GM21717 (cell line): ENCODE results near the gene ARL8B.
"Not testable (repeated sequence)": the region's sequence is repeated elsewhere in the genome, so short reads cannot be mapped to it uniquely, and the experiment has no call there.

Source experiments
- ATAC-seq: cut with Tn5 transposase; IDR thresholded peaks from one replicate; pipeline ENCODE4 v1.9.1; 2021; ENCODE audit warnings: mild to moderate bottlenecking, moderate library complexity; ENCODE audit not compliant: unreplicated experiment

Gene ARL8B

DNA sequence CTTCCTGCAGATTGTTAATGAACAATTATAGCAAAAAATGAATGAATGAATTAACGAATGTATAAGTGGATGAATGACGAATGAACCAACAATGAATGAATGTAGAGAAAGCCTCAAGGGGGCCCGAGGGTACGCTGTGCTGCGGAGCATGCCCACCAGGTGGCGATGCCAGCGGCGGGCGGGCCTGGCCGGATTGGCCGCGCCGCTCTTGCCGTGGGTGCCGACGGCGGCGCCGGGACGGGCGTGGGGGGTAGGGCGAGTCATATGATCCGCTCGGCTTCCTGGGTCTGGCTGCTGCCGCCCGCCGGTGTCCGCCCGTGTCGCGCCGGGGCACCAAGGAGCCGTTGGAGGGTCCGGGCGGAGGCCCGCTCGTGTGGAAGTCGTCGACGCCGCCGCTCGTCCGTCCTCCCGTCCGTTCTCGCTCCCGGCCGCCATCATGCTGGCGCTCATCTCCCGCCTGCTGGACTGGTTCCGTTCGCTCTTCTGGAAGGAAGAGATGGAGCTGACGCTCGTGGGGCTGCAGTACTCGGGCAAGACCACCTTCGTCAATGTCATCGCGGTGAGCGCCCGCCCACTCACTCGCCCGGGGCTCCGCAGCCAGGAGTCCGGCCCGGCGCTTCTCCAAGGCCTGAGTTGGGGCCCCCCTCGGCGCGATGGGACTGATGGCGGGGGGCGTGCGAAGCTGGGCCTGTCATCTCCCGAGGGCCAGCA lies at the start of gene ARL8B:
Gene ARL8B, plus strand, starts transcription at position 263 of the 711 bp plus-strand sequence. Its CDS starts 174 bp downstream, at position 437.
- peak; percentile 97 for ATAC-seq

DNA sequence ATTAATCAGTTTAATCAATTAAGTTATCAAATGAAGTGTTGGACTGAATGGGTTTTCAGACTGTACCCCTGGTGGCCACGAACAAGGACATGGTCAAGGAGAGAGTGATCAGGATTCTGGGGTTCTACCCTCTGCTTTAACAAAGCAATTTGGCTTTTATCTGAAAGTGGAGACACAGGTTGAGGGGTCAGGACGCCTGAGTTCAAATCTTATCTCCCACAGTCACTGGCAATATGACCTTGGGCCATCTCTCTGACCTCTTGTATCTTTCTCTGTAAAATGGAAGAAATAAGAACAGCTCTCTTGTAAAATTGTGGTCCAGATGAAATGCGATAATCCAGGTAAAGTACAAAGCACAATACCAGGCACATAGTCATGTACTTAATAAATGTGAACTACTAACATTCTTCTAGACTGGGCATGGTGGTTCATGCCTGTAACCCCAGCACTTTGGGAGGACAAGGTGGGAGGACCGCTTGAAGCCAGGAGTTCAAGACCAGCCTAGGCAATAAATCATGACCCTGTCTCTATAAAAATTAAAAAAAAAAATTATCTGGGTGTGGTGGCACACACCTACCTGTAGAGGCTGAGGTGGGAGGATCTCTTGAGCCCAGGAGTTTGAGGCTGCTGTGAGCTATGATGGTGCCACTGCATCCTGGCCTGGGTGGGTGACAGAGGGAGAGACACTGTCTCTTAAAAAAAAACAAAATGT lies 48.6 kb upstream of the ARL8B start:
- no peak for ATAC-seq

DNA sequence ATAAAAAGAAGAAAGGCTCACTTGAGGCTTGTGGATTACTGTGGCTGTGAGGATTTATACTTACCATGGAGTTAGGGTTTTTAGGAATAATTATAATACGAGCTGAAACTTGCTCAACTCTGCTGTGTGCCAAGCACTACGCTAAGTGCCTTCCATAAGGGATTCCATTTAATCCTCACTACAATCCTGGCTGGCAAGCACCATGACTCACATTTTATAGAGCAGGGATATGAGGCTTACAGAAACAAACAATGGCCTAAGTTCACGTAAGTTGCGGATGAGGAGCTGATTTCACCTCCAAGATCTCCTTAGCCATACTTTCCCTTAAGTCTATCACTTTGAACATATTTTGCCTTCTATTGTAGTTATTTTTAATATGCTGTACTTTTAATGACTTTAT lies 43.9 kb upstream of the ARL8B start:
- no peak for ATAC-seq

DNA sequence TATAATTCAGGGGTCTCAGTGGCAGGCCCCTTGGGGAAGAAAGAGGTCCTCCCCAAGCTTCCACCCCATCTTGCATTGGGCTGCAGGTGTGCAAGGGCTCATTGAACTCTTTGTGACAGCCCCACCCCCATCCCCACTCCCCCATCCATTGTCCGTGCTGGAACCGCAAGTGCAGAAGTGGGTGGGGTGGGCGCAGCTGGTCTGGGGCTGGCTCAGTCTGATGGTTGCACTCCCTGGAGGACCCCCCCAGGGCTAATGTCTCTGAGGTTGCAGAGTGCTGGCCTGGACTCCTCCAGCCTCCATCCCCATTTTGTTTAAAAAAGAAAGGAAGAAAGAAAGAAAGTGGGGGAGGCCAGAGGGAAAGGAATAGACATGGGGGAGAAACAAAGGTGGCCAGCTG lies 42.3 kb upstream of the ARL8B start:
- ATAC-seq = no peak

DNA sequence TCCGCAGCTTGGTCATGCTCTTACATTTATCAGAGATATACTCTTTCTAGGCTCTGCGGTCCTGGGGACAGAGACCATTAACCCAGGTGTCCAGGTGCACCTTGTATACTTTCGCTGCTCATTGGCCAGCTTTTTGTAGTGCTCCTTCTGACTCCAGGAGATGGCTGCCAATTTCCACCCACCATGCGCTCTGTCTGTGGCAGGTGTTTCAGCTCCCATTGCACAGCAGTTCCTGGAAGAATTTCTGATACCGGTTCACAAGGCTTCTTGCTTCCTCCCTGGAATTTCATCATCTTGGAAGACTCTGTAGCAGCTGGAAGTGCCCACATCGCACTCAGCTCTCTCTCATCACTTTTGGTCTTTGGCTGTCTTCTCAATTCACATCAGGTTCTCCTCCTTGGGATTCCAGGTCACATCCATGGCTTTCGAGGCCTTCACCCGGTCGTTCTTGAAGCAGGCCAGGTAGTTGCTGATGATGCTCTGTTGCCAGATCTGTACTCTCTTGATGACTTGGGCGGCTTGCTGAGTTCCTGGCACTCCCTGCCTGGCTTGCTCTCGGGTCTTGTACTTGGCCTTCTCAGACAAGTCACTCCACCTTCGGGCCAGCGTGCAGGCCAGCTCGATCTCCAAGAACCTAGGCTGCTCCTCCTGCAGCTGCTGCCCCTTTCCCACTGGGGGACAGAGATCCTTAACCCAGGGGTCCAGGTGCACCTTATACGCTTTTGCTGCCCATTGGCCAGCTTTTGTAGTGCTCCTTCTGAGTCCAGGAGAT lies 41.1 kb upstream of the ARL8B start:
- ATAC-seq = no peak

DNA sequence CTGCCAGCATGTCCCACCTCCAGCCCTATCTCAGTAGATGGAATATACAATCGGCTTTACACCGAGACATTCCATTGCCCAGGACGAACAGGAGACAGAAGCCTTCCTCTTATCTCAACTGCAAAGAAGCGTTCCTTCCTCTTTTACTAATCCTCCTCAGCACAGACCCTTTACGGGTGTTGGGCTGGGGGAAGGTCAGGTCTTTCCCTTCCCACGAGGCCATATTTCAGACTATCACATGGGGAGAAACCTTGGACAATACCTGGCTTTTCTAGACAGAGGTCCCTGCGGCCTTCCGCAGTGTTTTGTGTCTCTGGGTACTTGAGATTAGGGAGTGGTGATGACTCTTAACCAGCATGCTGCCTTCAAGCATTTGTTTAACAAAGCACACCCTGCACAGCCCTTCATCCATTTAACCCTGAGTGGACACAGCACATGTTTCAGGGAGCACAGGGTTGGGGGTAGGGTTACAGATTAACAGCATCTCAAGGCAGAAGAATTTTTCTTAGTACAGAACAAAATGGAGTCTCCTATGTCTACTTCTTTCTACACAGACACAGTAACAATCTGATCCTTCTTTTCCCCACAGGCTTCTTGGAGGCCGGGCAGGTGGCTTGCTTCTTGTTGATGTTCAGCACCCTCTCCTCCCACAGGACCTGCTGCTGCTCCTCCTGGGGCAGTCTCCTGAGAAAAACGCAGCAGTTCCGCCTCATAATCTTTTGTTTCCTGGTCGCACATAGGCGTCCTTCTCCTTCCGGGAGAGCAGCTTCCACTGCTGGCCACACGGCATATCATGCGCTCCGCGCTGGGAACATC lies 39.9 kb upstream of the ARL8B start:
- ATAC-seq = not testable (repeated sequence)

DNA sequence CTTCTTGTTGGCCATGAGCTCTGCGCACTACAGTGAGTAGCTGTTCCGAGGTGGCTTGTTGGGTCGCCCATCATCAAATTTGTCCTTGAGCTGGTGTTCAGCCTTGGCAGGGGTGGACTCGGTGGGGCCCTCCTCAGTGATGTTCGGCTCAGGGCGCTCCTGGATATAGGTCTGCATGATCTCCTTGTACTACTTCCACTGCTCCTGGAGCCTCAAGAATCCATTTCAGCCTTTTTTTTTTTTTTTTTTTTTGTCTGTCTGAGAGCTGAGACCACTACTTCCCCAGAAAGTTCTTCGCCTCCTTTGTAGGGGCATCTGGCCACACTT lies 39.3 kb upstream of the ARL8B start:
- no peak for ATAC-seq

DNA sequence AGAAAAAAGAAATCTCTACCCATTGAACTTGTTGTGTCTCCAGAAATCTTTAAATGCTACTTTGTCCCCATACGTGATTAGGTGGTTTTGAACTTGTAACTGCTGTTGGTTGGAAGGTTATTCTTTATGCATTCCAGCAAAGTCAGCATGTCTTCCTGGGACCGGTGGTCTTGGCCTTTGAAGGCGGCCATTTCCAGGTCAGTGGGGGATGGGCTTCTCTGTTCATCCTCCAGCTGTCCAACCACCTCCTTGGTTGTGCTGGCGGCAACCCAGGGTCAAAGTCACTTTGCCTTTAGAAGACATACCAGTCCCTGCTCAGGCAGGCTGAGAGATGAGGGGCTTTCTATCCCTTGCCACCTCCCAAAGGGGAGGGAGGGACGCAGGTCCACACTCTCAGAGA lies 37.9 kb upstream of the ARL8B start:
- no peak for ATAC-seq

DNA sequence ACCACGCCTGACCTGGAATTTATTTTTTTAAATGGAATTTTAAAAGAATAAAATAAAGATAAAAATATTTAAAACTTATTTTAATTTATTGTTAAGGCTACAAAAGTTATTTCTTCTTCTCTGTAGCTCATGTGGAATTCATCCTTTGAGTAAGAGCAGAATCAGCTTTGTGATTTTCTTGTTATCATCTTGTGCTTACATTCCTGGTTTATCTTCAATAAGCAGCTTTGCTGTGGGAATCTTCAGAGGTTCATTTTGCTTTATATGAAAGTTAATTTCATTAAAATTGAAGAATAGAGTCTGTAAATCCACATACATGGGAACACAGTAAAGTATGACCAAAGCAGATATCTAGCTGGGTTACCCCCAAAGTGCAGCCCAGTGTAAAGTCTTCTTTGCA lies 35.4 kb upstream of the ARL8B start:
- ATAC-seq = no peak

DNA sequence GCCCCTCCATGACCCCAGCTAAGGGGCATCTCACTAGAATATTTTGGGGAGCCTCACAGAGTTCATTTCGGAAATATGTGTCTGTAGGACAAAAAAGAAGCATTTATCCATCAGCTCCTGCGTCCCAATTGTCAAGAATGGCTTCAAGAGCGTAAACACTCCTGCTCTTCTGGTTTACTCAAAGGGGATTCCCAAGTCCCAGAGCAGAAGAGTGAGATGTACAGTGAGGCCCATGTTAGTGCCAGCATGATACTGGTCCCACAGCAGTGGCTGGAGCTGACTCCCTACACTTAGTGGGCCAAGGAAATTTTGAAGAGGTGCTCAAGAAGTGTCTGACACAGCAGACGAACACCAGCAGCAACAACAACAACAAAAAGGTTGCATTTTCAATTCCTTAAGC lies 34.9 kb upstream of the ARL8B start:
- no peak for ATAC-seq

DNA sequence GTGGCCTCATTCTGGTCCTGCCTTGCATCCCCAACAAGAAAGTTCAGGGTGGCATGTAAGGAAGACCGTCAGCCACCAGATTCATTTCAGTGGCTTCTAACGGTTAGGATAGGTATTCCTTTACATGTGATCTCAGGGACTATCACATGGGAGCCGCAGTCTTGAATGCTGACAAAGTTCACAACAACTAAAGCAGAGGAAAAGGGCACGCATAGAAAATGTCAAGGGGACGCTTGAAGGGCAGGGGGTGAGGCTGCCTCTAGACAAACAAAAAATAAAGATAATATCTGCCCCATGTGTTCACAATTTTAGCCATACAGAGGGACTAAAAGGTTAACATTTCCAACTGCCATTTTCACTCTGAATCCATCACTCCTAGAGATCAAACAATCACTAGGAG lies 31.9 kb upstream of the ARL8B start:
- no peak for ATAC-seq

DNA sequence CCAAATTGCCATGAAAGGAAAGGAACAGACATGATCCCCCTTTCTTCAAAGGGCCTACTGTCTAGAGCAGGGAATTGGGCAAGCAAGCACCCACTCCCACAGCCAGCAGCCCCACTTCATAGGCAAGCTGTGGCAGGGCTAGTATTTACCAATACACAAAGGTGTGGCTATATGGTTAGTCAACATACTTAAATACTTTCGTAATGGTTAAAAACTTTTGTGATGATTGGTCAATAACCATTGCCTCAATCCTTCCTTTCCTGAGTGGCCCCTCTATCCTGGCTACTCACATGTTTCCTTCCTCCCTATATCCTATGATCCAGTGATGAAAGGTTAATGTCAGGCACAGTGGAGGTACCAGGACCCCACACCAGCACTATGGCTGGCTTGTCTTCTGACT lies 30.1 kb upstream of the ARL8B start:
- no peak for ATAC-seq

DNA sequence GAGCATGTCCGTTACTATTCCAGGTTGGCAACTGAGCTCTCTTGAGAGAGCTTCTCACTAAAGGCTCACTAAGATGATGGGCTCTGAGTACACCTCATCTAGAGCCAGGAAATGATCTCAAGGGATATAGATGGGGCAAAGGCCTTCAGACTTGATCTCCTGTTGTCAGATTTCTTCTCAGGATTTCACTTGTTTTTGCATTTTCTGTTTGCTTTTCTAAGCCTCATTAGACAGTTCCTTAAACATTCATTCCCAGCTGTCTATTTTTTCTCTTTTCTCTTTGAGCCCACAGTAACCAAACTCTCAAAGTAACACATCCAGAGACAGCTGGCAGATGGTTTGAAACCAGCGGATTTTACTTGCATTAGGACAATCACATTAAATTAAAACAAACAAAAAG lies 28.4 kb upstream of the ARL8B start:
- ATAC-seq = no peak

DNA sequence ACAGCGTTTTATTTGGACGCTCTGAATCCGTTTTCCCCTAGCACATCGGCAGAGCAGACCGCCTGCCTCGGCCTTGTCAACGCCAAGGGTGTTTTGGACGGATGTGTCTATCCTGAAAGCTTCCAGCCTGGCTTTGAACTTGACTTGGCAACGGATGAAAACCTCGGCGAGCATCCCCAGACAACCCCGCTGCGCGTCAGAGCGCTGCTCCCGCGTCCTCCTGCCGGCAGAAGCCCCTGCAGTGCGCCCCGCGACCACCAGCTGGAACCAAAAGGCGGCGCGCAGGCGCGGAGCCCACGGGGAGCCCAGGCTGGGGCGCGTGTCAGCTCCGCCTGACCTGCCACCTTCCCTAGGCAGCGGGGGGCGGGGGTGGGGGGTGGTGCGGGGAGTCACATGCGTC lies 26.2 kb upstream of the ARL8B start:
- ATAC-seq = no peak

DNA sequence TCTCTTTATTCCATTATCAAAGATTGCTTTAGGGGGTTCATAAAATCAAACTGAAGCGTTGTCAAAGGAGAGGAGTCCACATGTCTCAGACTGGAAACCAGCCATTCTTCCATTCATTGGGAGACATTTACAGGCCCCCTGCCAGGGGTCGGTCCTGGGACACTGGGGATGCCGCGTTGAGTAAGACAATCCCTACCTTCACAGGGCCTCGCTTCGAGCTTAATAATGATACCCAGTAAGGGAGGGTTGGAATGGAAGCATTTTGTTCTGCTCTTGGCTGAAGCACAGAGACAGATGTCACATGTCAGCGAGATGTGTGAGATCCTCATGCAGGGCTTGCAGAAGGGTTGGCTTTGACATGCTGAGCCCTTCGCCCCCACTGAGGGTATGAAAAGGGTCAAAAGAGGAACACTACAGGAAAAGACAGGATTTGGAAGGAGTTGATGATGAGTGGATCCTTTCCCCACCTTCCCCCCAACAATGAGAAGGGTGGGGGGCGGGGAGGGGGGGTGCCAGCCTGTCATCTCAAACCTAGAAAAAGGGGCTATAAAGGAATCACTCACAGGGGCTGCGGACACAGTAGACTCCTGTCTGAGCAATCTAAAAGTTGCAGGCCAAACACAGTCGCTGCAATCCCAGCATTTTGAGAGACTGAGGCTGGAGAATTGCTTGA lies 25.6 kb upstream of the ARL8B start:
- no peak for ATAC-seq

DNA sequence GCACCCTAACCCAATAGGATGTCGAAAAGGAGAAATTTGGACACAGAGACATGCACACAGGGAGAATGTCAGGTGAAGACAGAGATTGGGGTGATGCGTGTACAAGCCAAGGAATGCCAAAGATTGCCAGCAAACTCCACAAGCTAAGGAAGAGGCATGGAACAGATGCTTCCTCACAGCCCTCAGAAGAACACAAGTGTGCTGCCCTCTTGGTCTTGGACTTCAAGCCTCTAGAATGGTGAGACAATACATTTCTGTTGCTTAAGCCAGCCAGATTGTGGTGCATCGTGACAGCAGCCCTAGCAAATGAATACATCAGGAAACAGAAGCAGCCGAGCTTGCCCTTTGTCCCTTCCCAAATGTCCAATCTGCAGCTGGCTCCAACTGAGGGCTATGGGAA lies 23.7 kb upstream of the ARL8B start:
- ATAC-seq = no peak

DNA sequence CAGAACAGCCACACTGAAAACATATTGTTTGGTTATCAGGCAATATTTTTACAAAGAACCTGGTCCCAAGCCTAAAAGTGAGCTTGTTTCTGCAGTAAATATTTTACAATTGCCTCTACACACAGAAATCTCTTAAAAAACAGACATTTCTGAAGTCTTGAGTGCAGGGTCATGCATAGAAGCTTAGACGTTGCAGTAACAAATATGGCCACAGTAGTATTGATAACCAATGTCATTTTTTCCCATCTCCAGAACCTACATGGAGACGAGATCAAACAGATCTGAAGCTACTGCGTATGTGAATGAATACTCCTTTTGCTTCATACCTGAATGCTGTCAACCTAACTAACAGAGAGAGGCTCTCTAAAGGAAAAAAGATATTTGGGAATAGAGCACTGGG lies 19.6 kb upstream of the ARL8B start:
- no peak for ATAC-seq

DNA sequence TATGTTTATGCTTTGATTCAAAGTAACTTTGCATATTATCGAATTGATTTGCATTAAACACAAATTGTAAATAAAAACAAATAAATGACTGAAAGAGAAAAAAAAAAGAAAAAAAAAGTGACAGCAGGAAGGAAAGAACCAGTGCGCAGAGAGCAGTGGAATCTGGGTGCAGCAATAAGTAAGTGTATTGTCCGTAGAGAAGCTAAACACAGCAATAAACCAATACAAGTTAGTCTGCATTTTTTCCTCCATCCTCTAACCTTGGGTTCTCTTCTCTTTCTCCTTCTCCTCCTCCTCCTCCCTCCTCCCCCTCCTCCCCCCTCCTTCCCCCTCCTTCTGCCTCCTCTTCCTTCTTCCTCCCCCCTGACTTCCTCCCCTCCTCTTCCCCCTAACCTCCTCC lies 18.3 kb upstream of the ARL8B start:
- no peak for ATAC-seq

DNA sequence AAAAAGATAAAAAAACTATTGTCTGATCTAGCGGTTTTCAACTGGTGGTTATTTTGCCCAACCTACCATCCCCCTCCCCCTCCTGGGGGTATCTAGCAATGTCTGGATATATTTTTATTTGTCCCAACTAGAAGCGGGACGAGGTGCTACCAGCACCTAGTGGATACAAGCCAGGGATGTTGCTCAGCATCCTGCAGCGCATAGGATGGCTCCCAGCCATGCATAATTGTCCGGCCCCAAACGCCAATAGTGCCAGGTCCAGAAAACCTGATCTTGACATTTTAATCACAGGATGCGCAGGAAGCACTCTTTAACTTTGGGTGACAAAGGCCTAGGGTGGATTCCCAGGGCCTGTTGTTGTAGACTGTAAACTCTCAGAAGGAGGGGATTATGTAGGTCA lies 17.0 kb upstream of the ARL8B start:
- ATAC-seq = no peak

DNA sequence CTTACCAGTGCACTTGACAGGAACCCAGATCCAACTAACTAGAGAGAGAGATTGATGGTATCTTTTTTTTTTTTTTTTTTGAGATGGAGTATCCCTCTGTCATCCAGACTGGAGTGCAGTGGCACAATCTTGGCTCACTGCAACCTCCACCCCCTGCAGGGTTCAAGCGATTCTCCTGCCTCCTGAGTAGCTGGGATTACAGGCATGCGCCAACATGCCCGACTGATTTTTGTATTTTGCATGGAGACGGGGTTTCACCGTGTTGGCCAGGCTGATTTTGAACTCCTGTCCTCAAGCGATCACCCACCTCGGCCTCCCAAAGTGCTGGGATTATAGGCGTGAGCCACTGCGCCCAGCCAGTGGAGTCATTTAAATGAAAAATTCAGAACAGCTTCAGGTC lies 15.7 kb upstream of the ARL8B start:
- not testable (repeated sequence) for ATAC-seq

DNA sequence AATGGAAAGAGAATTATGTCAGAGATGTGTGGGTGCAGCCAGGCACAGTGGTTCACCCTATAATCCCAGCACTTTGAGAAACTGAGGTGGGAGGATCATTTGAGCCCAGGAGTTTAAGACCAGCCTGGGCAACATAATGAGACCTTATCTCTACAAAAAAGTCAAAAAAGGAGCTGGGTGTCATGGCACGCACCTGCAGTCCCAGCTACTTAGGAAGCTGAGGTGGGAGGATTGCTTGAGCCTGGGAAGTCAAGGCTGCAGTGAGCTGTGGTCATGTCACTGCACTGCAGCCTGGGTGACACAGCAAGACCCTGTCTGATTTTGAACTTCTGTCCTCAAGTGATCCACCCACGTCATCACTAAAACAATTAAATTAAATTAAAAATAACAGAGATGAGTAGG lies 15.2 kb upstream of the ARL8B start:
- not testable (repeated sequence) for ATAC-seq
